ENCODE data around the gene NUDT21.
"Not testable (repeated sequence)": the region's sequence is repeated elsewhere in the genome, so short reads cannot be mapped to it uniquely, and the experiment has no call there.

GRCh38 chr16:56380778-56381485 lies 70.2 kb downstream of the NUDT21 start:
- TF ChIP-seq, protein P1, sequence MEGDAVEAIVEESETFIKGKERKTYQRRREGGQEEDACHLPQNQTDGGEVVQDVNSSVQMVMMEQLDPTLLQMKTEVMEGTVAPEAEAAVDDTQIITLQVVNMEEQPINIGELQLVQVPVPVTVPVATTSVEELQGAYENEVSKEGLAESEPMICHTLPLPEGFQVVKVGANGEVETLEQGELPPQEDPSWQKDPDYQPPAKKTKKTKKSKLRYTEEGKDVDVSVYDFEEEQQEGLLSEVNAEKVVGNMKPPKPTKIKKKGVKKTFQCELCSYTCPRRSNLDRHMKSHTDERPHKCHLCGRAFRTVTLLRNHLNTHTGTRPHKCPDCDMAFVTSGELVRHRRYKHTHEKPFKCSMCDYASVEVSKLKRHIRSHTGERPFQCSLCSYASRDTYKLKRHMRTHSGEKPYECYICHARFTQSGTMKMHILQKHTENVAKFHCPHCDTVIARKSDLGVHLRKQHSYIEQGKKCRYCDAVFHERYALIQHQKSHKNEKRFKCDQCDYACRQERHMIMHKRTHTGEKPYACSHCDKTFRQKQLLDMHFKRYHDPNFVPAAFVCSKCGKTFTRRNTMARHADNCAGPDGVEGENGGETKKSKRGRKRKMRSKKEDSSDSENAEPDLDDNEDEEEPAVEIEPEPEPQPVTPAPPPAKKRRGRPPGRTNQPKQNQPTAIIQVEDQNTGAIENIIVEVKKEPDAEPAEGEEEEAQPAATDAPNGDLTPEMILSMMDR (IDR thresholded peaks at IDR 0.05; ENCODE audit: low read depth, low read length, poor library complexity, severe bottlenecking): not testable (repeated sequence)
- TF ChIP-seq EZH2phosphoT487 (IDR thresholded peaks at IDR 0.05; ENCODE audit: borderline replicate concordance, low read length): not testable (repeated sequence)

Measured in DOHH2 (cell line).